ENCODE data around the gene SH3D19.

SH3D19 gene

DNA sequence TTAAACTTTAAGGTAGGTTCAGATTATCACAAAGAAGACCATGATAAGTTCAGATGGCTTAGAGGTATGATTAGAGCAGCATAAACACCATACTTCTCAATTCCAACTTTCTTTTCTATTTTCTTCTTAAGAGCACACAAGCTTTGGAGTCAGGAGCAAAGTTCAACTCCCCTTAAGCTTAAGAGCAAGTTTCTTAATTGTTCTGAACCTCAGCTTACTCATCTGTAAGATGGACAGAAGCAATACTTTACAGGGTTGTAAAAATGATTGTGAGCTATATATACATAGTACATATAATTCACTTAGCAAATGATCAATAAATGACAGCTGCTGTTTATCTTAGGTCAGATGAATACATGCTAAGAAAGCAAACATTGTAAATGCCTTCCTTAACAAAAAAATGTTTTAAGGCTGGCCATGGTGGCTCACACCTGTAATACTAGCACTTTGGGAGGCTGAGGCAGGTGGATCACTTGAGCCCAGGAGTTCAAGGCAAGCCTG is 250.9 kb downstream of the SH3D19 start:
- TF ChIP-seq EZH2 (IDR thresholded peaks at IDR 0.05; ENCODE audit: borderline replicate concordance, low read depth, low read length, severe bottlenecking): no peak
- TF ChIP-seq, protein P1, sequence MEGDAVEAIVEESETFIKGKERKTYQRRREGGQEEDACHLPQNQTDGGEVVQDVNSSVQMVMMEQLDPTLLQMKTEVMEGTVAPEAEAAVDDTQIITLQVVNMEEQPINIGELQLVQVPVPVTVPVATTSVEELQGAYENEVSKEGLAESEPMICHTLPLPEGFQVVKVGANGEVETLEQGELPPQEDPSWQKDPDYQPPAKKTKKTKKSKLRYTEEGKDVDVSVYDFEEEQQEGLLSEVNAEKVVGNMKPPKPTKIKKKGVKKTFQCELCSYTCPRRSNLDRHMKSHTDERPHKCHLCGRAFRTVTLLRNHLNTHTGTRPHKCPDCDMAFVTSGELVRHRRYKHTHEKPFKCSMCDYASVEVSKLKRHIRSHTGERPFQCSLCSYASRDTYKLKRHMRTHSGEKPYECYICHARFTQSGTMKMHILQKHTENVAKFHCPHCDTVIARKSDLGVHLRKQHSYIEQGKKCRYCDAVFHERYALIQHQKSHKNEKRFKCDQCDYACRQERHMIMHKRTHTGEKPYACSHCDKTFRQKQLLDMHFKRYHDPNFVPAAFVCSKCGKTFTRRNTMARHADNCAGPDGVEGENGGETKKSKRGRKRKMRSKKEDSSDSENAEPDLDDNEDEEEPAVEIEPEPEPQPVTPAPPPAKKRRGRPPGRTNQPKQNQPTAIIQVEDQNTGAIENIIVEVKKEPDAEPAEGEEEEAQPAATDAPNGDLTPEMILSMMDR (IDR thresholded peaks at IDR 0.05; ENCODE audit: borderline replicate concordance, extremely low read depth, low read length, poor library complexity, severe bottlenecking): no peak
- H3K4me2 ChIP-seq (ENCODE audit: insufficient read depth, low read length): no peak overlapping the region
- ATAC-seq (ENCODE audit: insufficient read depth, low read depth) (no peak), DNase-seq (no peak)
- no peaks in the 10 kb centered on the region for H3K4me1 ChIP-seq (ENCODE audit: insufficient read depth, low read length)
- no peaks in the 10 kb centered on the region for H3K9me3 ChIP-seq (ENCODE audit: insufficient read depth, low read length, severe bottlenecking)
- no peaks in the 10 kb centered on the region for H4K20me1 ChIP-seq (ENCODE audit: insufficient read depth, low read length)
- no peak overlapping the region for H3K4me3 ChIP-seq (ENCODE audit: low read depth in 1 of 2, low read length in 2 of 2)
- H2AFZ ChIP-seq (ENCODE audit: low read depth, low read length): no peak overlapping the region
- no peak overlapping the region for H3K9ac ChIP-seq (ENCODE audit: low read depth, low read length)
- H3K36me3 ChIP-seq (ENCODE audit: insufficient read depth, low read length): no peaks in the 10 kb centered on the region
- H3K27me3 ChIP-seq (ENCODE audit: insufficient read depth, low read length, poor library complexity): no peaks in the 10 kb centered on the region
- no peaks in the 10 kb centered on the region for H3K79me2 ChIP-seq (ENCODE audit: insufficient read depth, low read length)
- no peak overlapping the region for H3K27ac ChIP-seq (ENCODE audit: low read length)
